Natural killer cell (primary cell): ENCODE measurements around the gene LIN28B. TPM values are rescaled to one million over a fixed set of nuclear protein-coding genes. Genes with fewer than 3 reads are reported as not detected.

Source experiments
- ATAC-seq, 3 donors: fragments of 150-1000 bp in 2 of 3; fragments of 200-7000 bp in 1 of 3; cut with Tn5 transposase; 1 replicate in 1 of 3; 2 replicates in 2 of 3; pipeline ENCODE4 v1.10.0; 2021; ENCODE audit warnings: mild to moderate bottlenecking in 2 of 3, moderate library complexity in 2 of 3
- DNase-seq, 2 donors: peaks; one replicate each; pipeline versions ENCODE4 v3.0.0 to v3.0.0-alpha.2; 2013 to 2021; ENCODE audit warnings: mixed read lengths in 1 of 2
- H3K27ac ChIP-seq: one replicate; pipeline ENCODE4 v1.5.1; 2013; ENCODE audit warnings: mild to moderate bottlenecking, low read length
- H3K27me3 ChIP-seq: one replicate; pipeline ENCODE4 v1.6.1; 2013; ENCODE audit warnings: low read length; ENCODE audit not compliant: control insufficient read depth, insufficient read depth
- H3K36me3 ChIP-seq: one replicate; pipeline ENCODE4 v1.6.1; 2013; ENCODE audit warnings: low read length; ENCODE audit not compliant: control insufficient read depth, insufficient read depth
- H3K4me1 ChIP-seq: one replicate; pipeline ENCODE4 v1.6.1; 2013; ENCODE audit warnings: low read length; ENCODE audit not compliant: control insufficient read depth, insufficient read depth
- H3K4me3 ChIP-seq: one replicate; pipeline ENCODE4 v1.5.1; 2013; ENCODE audit warnings: low read length
- H3K9me3 ChIP-seq: one replicate; pipeline ENCODE4 v1.6.1; 2013; ENCODE audit warnings: low read length; ENCODE audit not compliant: control insufficient read depth, insufficient read depth
- H3K27ac Mint-ChIP-seq, 2 donors: one replicate each; pipeline ENCODE4 v1.8.0; 2022; ENCODE audit warnings: mild to moderate bottlenecking in 2 of 2, mixed read lengths in 2 of 2, moderate library complexity in 1 of 2
- H3K27me3 Mint-ChIP-seq, 2 donors: one replicate each; pipeline ENCODE4 v1.8.0; 2022; ENCODE audit warnings: low read depth in 2 of 2, mixed read lengths in 2 of 2
- H3K36me3 Mint-ChIP-seq: one replicate; pipeline ENCODE4 v1.8.0; 2022; ENCODE audit warnings: mixed read lengths
- H3K4me1 Mint-ChIP-seq, 2 donors: one replicate each; pipeline ENCODE4 v1.8.0; 2022; ENCODE audit warnings: mixed read lengths in 2 of 2
- H3K4me3 Mint-ChIP-seq: one replicate; pipeline ENCODE4 v1.8.0; 2022; ENCODE audit warnings: mild to moderate bottlenecking, moderate library complexity, mixed read lengths
- H3K9me3 Mint-ChIP-seq, 2 donors: one replicate each; pipeline ENCODE4 v1.8.0; 2022; ENCODE audit warnings: mixed read lengths in 2 of 2
- CTCF ChIP-seq: fragments of 200-600 bp; IDR thresholded peaks from one replicate; pipeline ENCODE4 v1.8.0; 2022; ENCODE audit warnings: antibody characterized with exemption
- WGBS: methylation state at CpG from one replicate; pipeline ENCODE4 v1.1.7; 2013; ENCODE audit warnings: missing lambda C conversion rate; ENCODE audit not compliant: insufficient coverage; 5-methylcytosine and 5-hydroxymethylcytosine counted together
- intact Hi-C: fragments of 100-400 bp; cut with micrococcal nuclease; formaldehyde crosslinking; loops from one replicate; pipeline ENCODE4 v1.14.2; 2022
- total RNA-seq, 4 donors: library from RNA; stranded (reverse); fragments of 120-200 nt in 1 of 4; gene quantifications; one replicate each; pipeline versions ENCODE4 v1.2.3 to v1.2.4, GENCODE V29; 2013 to 2022

The LIN28B gene
- total RNA-seq, 3 donors from 2014 or later (not counting 1 experiment from before 2014, with no cell fraction given): not detected

- no peaks in the 10 kb centered on the region for H3K4me1 ChIP-seq
- H3K4me3 Mint-ChIP-seq: no peak overlapping the region
- no peaks in the 10 kb centered on the region for H3K36me3 Mint-ChIP-seq
- peaks cover 3% of the 10 kb centered on the region for H3K27me3 ChIP-seq
- DNase-seq (no peak), ATAC-seq (no peak)
- H3K36me3 ChIP-seq: no peaks in the 10 kb centered on the region
- no peaks in the 10 kb centered on the region for H3K27me3 Mint-ChIP-seq
- H3K4me3 ChIP-seq: no peak overlapping the region
- TF ChIP-seq CTCF: no peak
- 74% methylated on average over 2 of the region's 2 CpGs for WGBS
- H3K4me1 Mint-ChIP-seq: no peaks in the 10 kb centered on the region
- no peak overlapping the region for H3K27ac Mint-ChIP-seq
- no peaks in the 10 kb centered on the region for H3K9me3 ChIP-seq
- H3K27ac ChIP-seq: no peak overlapping the region
- intact Hi-C loops: no loop called here
- no peaks in the 10 kb centered on the region for H3K9me3 Mint-ChIP-seq
Observed at GRCh38 chr6:105029581-105029980, 72.7 kb downstream of the LIN28B start.

GRCh38 chr6:105034470-105034869 is 77.6 kb downstream of the LIN28B start:
- peaks cover 6% of the 10 kb centered on the region for H3K27me3 ChIP-seq
- DNase-seq (no peak), ATAC-seq (no peak)
- H3K36me3 ChIP-seq: no peaks in the 10 kb centered on the region
- no peaks in the 10 kb centered on the region for H3K4me1 Mint-ChIP-seq
- peaks cover 0 to 19% of the 10 kb centered on the region in 2 donors for H3K27me3 Mint-ChIP-seq
- no peaks in the 10 kb centered on the region for H3K4me1 ChIP-seq
- no peak overlapping the region for H3K4me3 Mint-ChIP-seq
- intact Hi-C loops: no loop called here
- H3K27ac ChIP-seq: no peak overlapping the region
- no peak overlapping the region for H3K27ac Mint-ChIP-seq
- TF ChIP-seq CTCF: no peak
- no peaks in the 10 kb centered on the region for H3K9me3 ChIP-seq
- H3K9me3 Mint-ChIP-seq: no peaks in the 10 kb centered on the region
- H3K36me3 Mint-ChIP-seq: no peaks in the 10 kb centered on the region
- no peak overlapping the region for H3K4me3 ChIP-seq
- no CpG with 5 or more reads among the region's 1 CpG for WGBS

- Histone ChIP-seq H3K4me1 (no peaks in the 10 kb centered on the region), H3K9me3 (no peaks in the 10 kb centered on the region), H3K27ac (no peak overlapping the region), H3K36me3 (no peaks in the 10 kb centered on the region), H3K27me3 (peaks cover 6% of the 10 kb centered on the region), H3K4me3 (no peak overlapping the region)
- no peak overlapping the region for H3K4me3 Mint-ChIP-seq
- H3K4me1 Mint-ChIP-seq: no peaks in the 10 kb centered on the region
- peaks cover 0 to 19% of the 10 kb centered on the region in 2 donors for H3K27me3 Mint-ChIP-seq
- intact Hi-C loops: no loop called here
- no peaks in the 10 kb centered on the region for H3K9me3 Mint-ChIP-seq
- no peak for TF ChIP-seq CTCF
- H3K27ac Mint-ChIP-seq: no peak overlapping the region
- ATAC-seq: no peak
- DNase-seq: no peak
- no peaks in the 10 kb centered on the region for H3K36me3 Mint-ChIP-seq
Observed at GRCh38 chr6:105035299-105035698, 78.4 kb downstream of the LIN28B start.

- H3K27ac ChIP-seq: no peak overlapping the region
- no peak for TF ChIP-seq CTCF
- H3K4me1 ChIP-seq: no peaks in the 10 kb centered on the region
- ATAC-seq: no peak
- H3K27ac Mint-ChIP-seq: no peak overlapping the region
- H3K9me3 ChIP-seq: no peaks in the 10 kb centered on the region
- H3K9me3 Mint-ChIP-seq: no peaks in the 10 kb centered on the region
- H3K27me3 ChIP-seq: peaks cover 6% of the 10 kb centered on the region
- WGBS: 100% methylated on average over 1 of the region's 1 CpG
- H3K4me1 Mint-ChIP-seq: no peaks in the 10 kb centered on the region
- no peak overlapping the region for H3K4me3 Mint-ChIP-seq
- no peak for DNase-seq
- peaks cover 2 to 21% of the 10 kb centered on the region in 2 donors for H3K27me3 Mint-ChIP-seq
- no peaks in the 10 kb centered on the region for H3K36me3 Mint-ChIP-seq
- no peaks in the 10 kb centered on the region for H3K36me3 ChIP-seq
- intact Hi-C loops: no loop called here
- H3K4me3 ChIP-seq: no peak overlapping the region
Observed at GRCh38 chr6:105036351-105036750, 79.4 kb downstream of the LIN28B start.
